Measurements from ENCODE around the gene USP17L30.
"Not testable (repeated sequence)": the region's sequence is repeated elsewhere in the genome, so short reads cannot be mapped to it uniquely, and the experiment has no call there.

DNA sequence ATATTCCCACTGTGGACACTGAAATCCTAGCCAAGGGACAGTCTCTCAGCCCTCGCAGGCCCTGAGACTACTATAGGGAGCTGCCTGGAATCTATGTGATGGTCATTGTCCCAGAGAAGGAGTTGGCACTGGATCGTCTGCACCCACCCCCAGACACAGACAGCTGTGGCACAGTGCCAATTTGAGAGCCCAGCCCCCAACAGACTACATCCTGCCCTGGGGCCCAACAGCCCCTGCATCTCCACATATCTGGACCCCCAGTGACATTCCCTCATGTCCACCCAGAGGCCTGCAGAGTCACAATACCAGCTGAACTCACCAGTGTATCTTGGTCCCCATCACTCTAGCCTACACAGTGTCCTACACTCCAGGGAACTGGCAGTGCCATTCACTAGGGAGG is 42.8 kb downstream of the USP17L30 start:
- TF ChIP-seq, protein P1, sequence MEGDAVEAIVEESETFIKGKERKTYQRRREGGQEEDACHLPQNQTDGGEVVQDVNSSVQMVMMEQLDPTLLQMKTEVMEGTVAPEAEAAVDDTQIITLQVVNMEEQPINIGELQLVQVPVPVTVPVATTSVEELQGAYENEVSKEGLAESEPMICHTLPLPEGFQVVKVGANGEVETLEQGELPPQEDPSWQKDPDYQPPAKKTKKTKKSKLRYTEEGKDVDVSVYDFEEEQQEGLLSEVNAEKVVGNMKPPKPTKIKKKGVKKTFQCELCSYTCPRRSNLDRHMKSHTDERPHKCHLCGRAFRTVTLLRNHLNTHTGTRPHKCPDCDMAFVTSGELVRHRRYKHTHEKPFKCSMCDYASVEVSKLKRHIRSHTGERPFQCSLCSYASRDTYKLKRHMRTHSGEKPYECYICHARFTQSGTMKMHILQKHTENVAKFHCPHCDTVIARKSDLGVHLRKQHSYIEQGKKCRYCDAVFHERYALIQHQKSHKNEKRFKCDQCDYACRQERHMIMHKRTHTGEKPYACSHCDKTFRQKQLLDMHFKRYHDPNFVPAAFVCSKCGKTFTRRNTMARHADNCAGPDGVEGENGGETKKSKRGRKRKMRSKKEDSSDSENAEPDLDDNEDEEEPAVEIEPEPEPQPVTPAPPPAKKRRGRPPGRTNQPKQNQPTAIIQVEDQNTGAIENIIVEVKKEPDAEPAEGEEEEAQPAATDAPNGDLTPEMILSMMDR (conservative IDR thresholded peaks at IDR 0.05; ENCODE audit: low read depth, low read length), result not testable (repeated sequence)
- TF ChIP-seq EZH2 (IDR thresholded peaks at IDR 0.05; ENCODE audit: borderline replicate concordance, low read depth, low read length, poor library complexity, severe bottlenecking), result not testable (repeated sequence)
